T-helper 2 cell treated with Interferon-gamma antibody and Interleukin-4, amounts not matched to agents 100 ng/mL and 5 ng/mL, for 36 hours (primary cell): ENCODE results near the gene PCYT2. TPM values are rescaled to one million over a fixed set of nuclear protein-coding genes. Genes with fewer than 3 reads are reported as not detected.

Experiments
- intact Hi-C: fragments of 100-400 bp; cut with micrococcal nuclease; formaldehyde crosslinking; loops from one replicate; pipeline ENCODE4 v1.15.1; 2023
- total RNA-seq: library from RNA; stranded (reverse); gene quantifications from 2 replicates; pipeline ENCODE4 v1.2.3, GENCODE V29; 2022

Gene PCYT2
- total RNA-seq, 1 donor from 2014 or later: 39.1 TPM

DNA sequence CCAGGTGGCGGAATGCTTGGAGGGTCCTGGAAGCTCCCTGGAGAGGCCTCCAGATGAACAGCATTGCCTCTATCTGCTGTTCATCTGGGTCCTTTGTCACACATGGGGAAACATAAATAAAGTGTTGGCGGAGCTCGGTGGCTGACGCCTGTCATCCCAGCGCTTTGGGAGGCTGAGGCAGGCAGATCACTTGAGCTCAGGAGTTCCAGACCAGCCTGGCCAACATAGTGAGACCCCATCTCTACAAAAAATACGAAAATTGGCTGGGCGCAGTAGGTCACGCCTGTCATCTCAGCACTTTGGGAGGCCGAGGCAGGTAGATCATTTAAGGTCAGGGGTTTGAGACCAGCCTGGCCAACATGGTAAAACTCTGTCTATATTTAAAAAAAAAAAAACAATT, 33.7 kb upstream of the PCYT2 start:
- intact Hi-C loops: no loop called here

DNA sequence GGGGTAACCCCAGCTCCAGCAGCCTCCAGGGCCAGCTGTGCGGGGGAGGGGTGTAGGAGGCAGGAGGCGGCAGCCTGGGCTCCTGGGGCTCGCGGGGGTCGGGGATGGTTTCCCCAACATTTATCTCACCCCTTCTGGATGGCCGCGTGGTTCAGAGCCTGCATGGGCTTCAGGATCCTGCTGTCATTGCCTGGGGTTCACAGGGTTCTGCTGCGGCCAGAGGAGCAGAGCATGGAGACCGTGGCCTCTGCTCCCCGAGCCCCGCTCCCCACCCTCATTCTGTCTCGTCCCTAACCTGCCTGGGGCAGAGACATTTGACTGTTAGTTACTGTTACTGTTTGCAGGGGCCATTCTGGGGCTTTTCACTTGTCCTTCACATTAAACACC, 31.0 kb upstream of the PCYT2 start:
- intact Hi-C loops: no loop called here

DNA sequence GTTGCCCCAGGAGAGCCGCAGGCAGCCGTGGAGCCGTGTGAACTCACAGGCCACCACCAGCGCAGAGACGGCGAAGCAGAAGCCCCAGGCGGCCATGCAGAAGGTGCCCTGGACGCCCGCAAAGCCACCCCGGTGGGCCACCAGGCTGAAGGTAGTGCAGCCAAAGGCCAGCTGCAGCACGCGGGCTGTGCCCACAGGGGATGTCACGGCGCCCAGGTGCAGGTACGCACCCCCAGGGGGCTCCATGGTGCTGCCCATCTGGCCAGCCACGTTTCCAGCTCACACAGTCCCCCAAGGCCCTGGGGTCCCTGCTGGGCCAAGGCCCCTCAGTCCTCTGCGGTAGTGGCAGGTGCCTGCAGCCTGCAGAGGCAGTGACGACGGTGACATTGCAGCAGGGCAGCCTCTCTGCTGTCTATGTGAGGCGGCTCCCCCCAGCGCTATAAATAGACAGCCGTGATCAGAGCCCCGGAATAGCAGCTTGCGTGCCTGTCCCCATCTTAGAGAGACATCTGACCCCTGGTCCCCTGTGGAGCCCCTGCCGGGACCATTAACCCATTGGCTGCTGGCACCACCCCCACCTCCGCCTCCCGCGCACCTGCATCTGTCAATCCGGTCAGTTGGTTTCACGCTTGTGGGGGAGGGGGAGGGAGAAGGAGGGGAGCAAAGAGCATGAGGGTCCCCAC, 30.4 kb upstream of the PCYT2 start:
- intact Hi-C loops: no loop called here

DNA sequence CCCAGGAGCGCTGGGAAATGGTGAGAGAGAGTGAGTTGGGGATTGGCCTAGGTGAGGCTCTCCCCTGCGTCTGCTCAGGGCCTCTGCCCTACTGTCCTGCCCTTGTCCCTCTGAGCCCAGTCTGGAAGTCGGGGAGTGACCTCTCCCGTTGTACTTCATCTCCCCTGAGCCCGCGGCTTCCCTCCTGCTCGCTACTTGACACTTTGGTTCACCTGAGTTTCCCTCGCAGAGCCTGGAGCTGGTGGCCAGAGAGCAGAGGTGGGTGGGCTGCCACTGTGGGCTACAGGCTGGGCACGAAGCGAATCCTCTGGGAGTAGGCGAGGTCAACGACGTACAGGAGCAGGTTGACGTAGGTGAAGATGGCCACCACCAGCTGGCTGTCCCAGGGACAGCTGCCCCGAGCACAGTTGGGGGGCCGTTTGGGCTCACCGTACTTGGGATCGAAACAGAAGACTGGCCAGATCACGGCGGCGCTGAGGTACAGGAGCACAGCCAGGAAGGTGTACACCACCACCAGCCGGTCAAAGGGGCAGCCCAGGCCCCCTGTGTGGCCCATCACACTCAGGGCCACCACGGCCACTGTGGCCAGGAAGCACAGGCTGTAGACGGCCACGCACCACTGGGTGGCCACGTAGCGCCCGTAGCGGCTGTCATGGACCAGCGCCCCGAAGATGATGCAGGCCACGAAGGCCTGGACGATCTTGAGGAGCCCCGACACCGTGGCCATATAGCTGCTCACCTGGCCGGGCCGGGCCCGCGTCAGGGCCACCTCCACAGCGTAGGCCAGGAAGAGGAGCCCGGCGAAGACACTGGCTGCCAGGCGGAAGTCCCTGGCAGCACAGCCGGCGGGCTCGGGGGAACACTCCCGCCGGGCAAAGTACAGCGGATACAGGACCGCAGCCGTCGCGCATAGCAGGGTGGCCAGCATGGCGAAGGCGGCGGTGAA, 29.6 kb upstream of the PCYT2 start:
- intact Hi-C loops: no loop called here

DNA sequence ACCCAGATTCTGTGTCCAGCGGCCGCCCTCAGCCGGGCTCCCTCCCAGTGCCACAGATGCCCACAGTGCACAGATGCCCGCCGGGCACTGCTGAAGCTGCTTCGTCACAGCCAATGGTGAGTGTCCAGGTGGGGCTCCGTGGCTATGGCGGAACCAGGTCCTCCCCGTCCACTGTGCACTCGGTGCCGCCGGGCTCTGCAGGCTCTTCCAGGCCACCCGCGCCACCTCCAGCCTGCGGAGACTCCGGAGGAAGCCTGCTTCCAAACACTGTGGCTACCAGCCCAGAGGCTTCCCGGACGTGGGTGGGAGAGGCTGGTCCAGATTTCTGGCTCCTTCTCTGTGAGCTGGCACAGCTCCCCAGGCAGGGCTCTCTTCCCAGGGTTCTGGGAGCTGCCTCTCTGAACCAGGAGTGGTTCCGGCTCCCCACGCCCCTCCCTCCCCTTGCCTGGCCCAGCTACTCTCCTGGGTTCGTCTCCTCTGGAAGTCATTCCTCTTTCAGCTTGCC, 28.7 kb upstream of the PCYT2 start:
- intact Hi-C loops: no loop called here

DNA sequence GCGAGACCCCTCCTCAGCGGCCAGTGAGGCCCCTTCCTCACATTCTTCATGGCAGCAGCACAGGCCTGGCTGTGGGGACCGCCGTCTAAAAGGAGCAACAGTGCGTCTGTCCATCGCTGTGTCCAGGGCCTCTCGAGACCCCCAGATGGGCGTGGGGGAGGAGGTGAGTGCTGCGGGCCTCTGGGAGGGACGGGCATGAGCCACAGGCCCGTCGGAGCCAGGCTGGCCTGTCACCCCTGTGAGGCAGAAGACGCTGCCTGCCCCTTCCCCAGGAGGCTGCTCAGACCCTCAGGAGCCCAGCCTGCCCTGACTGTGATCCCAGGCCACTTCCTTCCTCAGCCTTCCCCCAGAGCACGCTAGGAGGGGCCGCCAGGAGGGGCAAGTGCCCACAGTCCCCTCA, 28.0 kb upstream of the PCYT2 start:
- intact Hi-C loops: no loop called here

DNA sequence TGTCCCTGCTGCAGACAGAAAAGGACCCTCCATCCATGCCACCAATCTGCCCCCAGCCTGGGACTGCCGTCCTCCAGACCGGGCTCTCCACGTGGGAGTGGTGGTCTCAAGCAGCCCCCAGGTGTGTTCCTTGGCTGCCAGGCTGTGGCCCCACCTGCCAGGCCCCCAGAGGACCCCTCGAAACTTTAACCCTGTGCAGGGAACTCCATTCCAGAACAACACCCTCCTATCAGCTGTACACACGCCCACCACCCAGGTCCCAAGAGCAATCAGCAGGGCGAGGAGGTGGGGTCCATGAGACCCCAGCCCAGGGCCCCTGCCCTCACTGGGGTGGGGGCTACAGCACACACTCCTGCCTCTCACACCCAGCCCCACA, 24.5 kb upstream of the PCYT2 start:
- intact Hi-C loops: no loop called here

DNA sequence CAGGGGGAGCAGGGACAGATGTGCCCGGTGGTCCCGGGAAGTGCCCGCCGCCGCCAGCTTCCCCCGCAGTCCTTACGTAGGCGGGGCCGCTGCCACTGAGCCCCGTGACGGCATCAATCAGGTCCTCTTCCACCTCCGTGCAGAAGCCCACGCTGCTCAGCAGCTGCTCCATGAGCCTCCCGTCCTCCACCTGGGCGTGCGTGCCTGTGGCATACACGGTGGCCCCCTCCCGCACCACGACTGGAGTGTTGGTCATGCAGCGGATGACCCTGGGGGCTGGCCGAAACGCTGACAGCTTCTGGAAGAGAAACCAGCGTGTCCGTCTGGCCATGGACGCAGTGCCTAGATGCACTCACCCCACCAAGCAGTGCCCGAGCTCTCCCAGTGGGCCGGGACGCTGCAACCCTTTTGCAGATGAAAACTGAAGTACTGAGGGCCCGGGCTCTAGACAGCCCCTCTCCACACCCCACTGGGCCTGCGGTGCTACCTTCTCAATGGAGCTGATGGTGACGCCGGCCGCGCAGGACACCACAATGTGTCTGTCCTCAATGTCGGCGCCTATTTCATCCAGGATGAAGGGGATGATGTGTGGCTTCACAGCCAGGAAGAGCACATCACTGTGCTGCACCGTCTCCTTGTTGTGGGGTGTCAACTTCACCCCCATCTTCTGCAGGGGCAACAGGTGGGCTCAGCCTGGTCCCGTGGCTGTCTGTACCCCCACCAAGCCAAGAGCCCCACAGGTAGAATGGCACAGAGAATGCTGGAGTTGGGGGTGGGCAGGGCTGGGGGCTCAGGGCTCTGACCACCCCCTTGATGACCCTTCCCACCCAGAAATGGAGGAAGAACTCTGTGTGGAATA, 23.9 kb upstream of the PCYT2 start:
- intact Hi-C loops: no loop called here

DNA sequence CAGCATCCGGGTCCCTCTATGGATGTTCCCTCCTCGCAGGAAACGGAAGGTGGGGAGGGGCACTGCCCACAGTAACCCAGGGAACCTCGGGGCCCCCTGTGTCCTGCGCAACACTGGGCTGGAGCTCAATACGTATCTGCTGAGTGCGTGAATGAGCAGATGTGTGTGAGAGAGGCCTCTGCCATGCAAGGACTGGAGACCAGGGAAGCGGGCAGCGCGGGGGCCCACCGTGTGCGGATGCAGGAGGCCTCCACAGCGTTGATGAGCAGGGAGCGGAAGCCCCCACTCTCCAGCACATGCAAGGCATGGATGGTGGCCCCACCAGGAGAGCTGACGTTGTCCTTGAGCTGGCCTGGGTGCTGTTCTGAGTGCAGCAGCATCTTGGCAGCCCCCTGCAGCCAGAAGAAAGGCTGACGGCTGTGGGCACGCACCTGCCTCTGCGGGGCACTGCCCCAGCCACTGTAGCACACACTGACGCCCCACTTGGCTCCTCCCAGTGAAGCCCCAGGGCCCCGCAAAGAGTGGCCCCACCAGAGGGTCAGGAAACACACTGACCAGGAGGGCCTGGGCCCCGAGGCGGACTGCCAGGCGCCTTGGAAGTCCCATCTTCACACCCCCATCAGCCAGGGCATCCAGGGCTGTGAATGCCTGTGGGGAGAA, 23.0 kb upstream of the PCYT2 start:
- intact Hi-C loops: no loop called here

DNA sequence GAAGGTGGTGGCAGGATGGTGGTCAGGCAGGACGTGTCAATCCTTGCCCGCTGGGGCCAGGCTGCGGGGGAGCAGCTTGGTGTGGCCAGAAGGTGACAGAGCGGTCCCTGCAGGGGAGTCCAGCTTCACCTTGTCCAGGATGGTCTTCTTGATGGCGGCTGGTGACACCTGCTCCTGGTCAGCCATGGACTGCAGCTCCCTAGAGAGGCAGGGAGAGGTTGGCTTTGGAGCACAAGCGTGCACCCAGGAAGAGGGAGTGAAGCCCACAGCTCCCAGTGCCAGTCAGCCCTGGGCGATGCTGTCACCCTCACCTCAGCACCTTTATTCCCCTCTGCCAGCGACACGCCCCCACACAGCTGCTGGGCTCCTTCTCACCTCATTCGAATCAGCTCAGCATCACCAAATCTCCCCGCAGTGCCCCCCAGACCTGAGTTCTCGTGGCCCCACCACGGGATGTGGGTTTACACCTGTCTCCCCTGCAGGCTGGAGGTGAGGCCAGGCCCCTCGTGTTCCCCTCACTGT, 22.0 kb upstream of the PCYT2 start:
- intact Hi-C loops: no loop called here

DNA sequence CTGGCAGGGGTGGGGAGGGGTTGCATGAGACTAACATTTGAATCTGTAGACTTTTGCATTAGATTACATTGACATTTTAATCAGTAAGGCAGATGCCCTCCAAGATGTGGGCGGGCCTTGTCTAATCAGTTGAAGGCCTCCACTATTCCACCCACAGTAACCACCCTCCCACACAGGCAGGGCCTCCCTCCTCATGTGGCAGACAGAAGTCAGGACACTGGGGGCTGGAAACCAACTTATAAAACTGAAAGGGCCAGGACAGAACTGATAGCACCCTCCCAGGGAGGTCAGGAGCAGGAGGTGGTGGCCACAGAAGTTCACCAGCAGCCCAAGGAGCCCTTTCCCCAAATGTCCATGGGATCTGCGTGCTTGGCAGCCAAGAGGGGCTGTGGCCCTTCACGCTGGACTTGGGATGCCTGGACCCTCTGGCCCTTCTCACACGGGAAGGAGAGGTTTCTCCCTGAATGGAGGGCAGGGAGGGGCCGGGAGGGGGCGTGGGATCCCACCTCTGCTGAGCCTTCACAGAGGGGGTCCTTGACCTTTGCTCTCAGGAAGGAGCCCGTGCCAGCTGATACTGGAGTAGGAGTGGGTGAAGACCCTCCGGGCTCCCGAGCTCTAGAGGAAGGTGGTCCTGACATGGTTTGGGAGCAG, 21.3 kb upstream of the PCYT2 start:
- intact Hi-C loops: no loop called here

DNA sequence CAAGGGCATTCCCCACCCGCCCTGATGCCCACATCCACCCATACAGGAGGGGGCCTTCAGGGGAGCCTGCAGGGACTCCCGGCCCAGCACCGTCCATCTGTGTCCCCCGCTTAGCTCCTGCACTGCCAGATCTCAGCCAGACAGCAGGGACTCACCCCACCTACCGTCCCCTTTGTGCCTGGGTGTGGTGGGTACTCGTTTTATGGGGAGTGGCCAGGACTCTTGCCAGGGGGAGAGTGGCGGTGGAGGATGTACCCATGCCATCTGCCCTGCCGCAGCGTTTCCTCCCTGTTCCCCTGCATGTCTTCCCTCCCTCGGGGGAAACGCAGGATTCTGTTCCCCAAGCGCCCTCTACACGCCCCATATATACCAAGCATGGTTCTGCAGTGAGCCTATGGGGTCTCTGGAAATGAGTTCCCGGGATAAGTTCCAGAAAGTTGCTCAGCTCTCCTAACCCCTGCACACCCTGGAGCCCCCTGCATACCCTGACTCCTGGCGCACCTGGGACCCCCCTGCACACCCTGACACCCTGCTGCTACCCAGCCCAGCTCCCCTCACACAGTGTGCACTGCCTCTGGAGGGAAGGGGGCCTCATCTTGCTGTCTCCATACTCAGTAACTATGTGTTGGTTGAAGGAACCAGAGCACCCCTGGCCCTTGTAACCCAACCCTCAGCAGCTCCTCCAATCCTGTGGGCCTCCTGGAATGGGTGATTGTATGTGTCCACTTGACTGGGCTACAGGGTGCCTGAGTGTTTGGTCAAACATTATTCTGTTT, 20.5 kb upstream of the PCYT2 start:
- intact Hi-C loops: no loop called here

DNA sequence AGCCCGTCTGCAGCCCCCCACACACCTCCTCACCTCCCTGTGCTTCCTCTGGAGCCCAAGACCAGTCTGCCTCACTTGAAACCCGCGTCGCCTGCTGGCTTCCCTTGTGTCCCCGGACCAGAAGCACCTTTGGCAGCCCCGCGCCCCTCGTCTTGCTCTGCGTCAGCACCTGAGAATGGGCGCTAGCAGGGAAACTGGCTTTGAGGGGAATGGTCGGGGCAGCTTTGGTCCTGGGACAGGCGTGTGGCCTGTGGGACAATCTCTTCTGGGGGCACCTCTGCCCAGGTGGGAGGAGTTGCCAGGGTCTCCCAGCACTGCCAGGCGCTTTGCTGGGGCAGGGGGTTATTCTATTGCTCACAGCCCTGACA, 20.0 kb upstream of the PCYT2 start:
- intact Hi-C loops: no loop called here

DNA sequence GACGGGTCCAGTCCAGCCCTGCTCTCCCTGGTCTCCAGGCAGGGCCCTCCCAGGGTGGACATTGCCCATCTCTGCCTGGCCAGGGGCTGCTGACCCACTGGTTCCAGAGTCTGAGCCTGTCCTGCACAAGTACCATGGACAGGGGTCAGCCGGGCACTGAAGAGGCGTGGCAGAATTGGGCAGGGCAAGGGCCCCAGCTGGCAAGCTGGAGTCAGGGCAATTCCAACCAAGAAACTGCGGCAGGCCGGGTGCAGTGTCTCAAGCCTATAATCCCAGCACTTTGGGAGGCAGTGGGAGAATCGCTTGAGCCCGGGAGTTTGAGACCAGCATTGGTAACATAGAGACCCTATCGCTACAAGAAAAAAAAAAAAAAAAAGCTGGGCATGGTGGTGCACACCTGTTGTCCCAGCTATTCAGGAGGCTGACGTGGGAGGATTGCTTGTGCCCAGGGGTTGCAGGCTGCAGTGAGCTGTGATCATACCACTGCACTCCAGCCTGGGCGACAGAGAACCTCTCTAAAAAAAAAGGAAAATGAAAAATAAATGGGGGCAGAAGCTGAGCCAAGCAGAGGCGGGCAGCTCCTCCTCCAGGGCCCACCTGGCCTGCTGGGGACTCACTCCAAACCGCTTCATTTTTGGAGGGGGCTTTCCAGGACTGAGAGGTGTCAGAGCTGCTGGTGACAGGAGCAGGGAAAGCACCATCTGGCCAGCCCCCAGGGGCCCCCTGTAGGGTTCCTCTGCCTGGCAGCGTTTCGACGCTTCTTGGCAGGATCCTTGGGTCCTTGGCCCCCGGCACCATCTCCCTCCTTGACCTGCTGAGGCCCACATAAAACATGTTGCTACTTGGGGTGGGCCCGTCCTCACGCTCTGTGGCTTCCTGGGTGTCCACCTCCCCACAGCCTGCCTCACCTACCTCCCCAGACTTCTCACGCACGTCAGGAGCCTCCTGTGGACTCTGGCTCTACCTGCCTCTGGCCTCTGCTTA, 19.2 kb upstream of the PCYT2 start:
- intact Hi-C loops: no loop called here

DNA sequence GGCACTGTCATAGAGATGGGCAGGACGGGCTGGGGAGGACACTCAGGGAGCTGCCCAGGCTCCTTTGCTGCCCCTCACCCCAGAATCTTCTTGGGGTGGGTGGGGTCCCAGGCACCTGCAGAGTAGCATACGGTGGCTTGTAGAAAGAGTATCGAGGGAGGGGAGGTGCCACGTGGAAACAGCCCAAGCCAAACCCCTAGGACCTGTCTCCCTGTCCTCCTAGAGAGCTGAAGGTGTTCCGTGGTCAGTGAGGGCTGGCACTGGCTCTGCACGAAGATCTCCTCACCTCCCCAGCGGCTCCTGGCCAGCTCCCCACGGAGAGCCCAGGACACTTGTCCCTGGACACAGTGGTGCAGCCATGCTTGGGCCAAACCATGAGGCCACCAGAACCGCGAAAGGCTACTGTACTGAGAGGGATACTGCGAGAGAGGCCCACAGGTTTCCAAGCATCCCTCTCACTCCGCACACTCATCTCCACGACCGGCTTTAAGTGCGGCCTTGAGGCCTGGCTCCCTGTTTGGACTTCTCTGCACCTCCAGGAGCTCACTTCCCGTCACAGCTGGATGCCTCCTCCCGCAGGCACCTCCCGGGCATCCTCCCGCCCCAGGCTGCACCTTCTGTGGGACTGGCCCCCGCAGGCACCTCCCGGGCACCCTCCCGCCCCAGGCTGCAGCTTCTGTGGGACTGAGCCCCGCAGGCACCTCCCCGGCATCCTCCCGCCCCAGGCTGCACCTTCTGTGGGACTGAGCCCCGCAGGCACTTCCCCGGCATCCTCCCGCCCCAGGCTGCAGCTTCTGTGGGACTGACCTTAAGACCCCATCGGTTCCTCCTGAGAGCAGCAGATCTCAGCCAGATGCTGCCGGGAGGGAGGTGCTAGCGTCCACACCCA, 18.3 kb upstream of the PCYT2 start:
- intact Hi-C loops: loop anchor here (5.0 to 10.0 kb wide), 2 partner anchors 93 to 165 kb away; partner anchors contain the start of genes CENPX, FASN and LRRC45

DNA sequence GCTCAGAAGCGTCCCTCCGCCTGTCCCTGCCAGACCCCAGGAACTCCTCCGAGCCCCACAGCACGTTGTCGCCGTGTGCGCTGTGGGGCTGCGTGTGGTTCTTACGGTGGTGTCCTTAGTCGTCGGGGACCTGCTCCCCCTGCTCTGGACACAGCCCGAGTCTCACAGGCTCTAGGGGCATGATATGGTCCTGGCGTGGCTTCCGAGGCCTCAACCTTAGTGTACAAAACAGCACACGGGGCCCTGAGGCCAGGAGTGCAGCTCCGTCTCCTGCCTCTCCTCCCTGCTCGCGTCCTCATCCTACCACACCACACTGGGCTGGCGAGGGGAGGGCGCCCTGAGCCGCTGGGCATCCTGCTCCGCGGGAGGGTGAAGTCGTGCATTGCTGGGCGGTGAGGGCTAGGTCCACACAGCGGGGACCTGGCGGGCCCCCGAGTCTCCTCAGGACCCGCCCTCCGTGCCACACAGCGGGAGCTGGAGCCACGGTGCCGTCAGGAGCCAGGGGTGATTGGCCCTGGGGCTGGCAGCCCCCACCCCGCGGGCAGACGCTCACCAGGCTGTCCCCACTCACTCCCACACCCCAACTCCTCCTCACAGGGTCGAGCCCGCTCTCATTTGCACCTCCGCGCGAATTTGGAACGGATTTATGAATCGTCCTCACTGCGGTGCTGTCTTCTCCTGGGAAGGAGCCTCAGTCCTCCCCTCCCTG, 17.5 kb upstream of the PCYT2 start:
- intact Hi-C loops: loop anchor here (1.0 to 10.0 kb wide), 3 partner anchors 9 to 166 kb away; partner anchors contain the start of genes CENPX, FASN, LRRC45 and PYCR1
